Panc1 (cell line): ENCODE results near the gene COG3.

Experiments
- CTCF ChIP-seq: fragments of 450-650 bp; IDR thresholded peaks from 2 replicates; pipeline ENCODE4 v1.5.1; 2017; ENCODE audit warnings: mild to moderate bottlenecking
- POLR2AphosphoS5 ChIP-seq: IDR thresholded peaks from 2 replicates; pipeline ENCODE4 v1.6.1; 2012; ENCODE audit warnings: mild to moderate bottlenecking, low read depth, low read length, moderate library complexity
- TF ChIP-seq, protein P1 (sequence below), 2 experiments: IDR thresholded peaks; 2 replicates each; pipeline ENCODE4 v1.6.1; 2011 to 2012; ENCODE audit warnings: low read depth in 2 of 2, control low read depth in 1 of 2, low read length in 1 of 2, mild to moderate bottlenecking in 1 of 2, moderate library complexity in 1 of 2; ENCODE audit not compliant: insufficient read depth in 1 of 2

GRCh38 chr13:45541806-45542205 is 77.1 kb downstream of the COG3 start:
- TF ChIP-seq CTCF = no peak
- TF ChIP-seq POLR2AphosphoS5 = no peak
- TF ChIP-seq, protein P1, sequence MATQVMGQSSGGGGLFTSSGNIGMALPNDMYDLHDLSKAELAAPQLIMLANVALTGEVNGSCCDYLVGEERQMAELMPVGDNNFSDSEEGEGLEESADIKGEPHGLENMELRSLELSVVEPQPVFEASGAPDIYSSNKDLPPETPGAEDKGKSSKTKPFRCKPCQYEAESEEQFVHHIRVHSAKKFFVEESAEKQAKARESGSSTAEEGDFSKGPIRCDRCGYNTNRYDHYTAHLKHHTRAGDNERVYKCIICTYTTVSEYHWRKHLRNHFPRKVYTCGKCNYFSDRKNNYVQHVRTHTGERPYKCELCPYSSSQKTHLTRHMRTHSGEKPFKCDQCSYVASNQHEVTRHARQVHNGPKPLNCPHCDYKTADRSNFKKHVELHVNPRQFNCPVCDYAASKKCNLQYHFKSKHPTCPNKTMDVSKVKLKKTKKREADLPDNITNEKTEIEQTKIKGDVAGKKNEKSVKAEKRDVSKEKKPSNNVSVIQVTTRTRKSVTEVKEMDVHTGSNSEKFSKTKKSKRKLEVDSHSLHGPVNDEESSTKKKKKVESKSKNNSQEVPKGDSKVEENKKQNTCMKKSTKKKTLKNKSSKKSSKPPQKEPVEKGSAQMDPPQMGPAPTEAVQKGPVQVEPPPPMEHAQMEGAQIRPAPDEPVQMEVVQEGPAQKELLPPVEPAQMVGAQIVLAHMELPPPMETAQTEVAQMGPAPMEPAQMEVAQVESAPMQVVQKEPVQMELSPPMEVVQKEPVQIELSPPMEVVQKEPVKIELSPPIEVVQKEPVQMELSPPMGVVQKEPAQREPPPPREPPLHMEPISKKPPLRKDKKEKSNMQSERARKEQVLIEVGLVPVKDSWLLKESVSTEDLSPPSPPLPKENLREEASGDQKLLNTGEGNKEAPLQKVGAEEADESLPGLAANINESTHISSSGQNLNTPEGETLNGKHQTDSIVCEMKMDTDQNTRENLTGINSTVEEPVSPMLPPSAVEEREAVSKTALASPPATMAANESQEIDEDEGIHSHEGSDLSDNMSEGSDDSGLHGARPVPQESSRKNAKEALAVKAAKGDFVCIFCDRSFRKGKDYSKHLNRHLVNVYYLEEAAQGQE (IDR thresholded peaks at IDR 0.05; ENCODE audit: insufficient read depth in 1 of 2, low read depth in 2 of 2, low read length in 1 of 2) = no peak
